ENCODE measurements around the gene AK2.

The AK2 gene

GRCh38 chr1:33036526-33037503 lies at the start of gene AK2:
Gene AK2, minus strand, starts transcription at chr1:33036883. Its CDS starts 55 bp downstream, at chr1:33036828.
- Histone ChIP-seq H3K4me1 (ENCODE audit: control insufficient read depth, insufficient read depth, low read length) (peaks cover 7% of the 10 kb centered on the region), H3K36me3 (ENCODE audit: control insufficient read depth in 2 of 2, insufficient read depth in 1 of 2, low read length in 2 of 2) (peaks cover 0 to 30% of the 10 kb centered on the region in 2 experiments; a peak in 2 of 3 replicates), H3K4me3 (ENCODE audit: low read depth, low read length) (peak within 1 kb of the TSS; percentile 68), H3K27ac (ENCODE audit: extremely low read depth, low read depth, low read length) (peak within 1 kb of the TSS; percentile 48; the same call in 1 of the 2 replicates), H3K9me3 (ENCODE audit: control insufficient read depth, insufficient read depth, low read depth, low read length) (no peaks in the 10 kb centered on the region)
- ChIA-PET CTCF (interaction anchor here (0.7 to 1.9 kb wide), 3 partner anchors 27 to 1063 kb away, joined by 3 to 4 read pairs (median 3); no protein-coding TSS in a partner anchor), POLR2A (no interaction called here)
- TF ChIP-seq, protein P1, sequence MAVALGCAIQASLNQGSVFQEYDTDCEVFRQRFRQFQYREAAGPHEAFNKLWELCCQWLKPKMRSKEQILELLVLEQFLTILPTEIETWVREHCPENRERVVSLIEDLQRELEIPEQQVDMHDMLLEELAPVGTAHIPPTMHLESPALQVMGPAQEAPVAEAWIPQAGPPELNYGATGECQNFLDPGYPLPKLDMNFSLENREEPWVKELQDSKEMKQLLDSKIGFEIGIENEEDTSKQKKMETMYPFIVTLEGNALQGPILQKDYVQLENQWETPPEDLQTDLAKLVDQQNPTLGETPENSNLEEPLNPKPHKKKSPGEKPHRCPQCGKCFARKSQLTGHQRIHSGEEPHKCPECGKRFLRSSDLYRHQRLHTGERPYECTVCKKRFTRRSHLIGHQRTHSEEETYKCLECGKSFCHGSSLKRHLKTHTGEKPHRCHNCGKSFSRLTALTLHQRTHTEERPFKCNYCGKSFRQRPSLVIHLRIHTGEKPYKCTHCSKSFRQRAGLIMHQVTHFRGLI (tag by site-specific recombination; IDR thresholded peaks at IDR 0.05): no peak
- TF ChIP-seq EGR2 (tag by site-specific recombination; IDR thresholded peaks at IDR 0.05; ENCODE audit: low read depth): peak; percentile 97
- peak; percentile 99 for TF ChIP-seq ZBTB1 (tag by site-specific recombination; IDR thresholded peaks at IDR 0.05)
- TF ChIP-seq ZBTB21 (tag by site-specific recombination; IDR thresholded peaks at IDR 0.05): peak; percentile 18; the same call in 1 of the 2 replicates
- 0 out of 2 replicates have a peak, but pooled peaks have one; percentile 25 for TF ChIP-seq ZNF391 (tag by site-specific recombination; IDR thresholded peaks at IDR 0.05; ENCODE audit: borderline replicate concordance, low read depth)
- no peak for TF ChIP-seq ZNF544 (tag by site-specific recombination; IDR thresholded peaks at IDR 0.05)
- TF ChIP-seq ZNF473 (tag by site-specific recombination; IDR thresholded peaks at IDR 0.05): no peak
- TF ChIP-seq ZFP69B (tag by site-specific recombination; IDR thresholded peaks at IDR 0.05): peak; percentile 64; the same call in 1 of the 2 replicates
- TF ChIP-seq ZNF785 (tag by site-specific recombination; IDR thresholded peaks at IDR 0.05): no peak
- peak; percentile 70 for TF ChIP-seq FEZF1 (tag by site-specific recombination; IDR thresholded peaks at IDR 0.05)
- TF ChIP-seq ZNF133 (tag by site-specific recombination; IDR thresholded peaks at IDR 0.05): no peak
- peak; percentile 95 for TF ChIP-seq ZBTB26 (tag by site-specific recombination; optimal IDR thresholded peaks at IDR 0.05)
- TF ChIP-seq ZFHX2 (tag by site-specific recombination; conservative IDR thresholded peaks at IDR 0.05): peak; percentile 98
- TF ChIP-seq ZNF341 (tag by site-specific recombination; IDR thresholded peaks at IDR 0.05; ENCODE audit: low read depth): no peak
- TF ChIP-seq ZNF530 (tag by site-specific recombination; IDR thresholded peaks at IDR 0.05; ENCODE audit: low read depth): no peak
- TF ChIP-seq PATZ1 (tag by site-specific recombination; IDR thresholded peaks at IDR 0.05): peak; percentile 70
- 0 out of 2 replicates have a peak, but pooled peaks have one; percentile 54 for TF ChIP-seq ZNF2 (tag by site-specific recombination; IDR thresholded peaks at IDR 0.05)
- no peak for TF ChIP-seq ZFP41 (tag by site-specific recombination; IDR thresholded peaks at IDR 0.05; ENCODE audit: borderline replicate concordance)
- TF ChIP-seq HOXA7 (CRISPR knock-in tag; IDR thresholded peaks at IDR 0.05; ENCODE audit: borderline replicate concordance): no peak
- TF ChIP-seq, protein P2, sequence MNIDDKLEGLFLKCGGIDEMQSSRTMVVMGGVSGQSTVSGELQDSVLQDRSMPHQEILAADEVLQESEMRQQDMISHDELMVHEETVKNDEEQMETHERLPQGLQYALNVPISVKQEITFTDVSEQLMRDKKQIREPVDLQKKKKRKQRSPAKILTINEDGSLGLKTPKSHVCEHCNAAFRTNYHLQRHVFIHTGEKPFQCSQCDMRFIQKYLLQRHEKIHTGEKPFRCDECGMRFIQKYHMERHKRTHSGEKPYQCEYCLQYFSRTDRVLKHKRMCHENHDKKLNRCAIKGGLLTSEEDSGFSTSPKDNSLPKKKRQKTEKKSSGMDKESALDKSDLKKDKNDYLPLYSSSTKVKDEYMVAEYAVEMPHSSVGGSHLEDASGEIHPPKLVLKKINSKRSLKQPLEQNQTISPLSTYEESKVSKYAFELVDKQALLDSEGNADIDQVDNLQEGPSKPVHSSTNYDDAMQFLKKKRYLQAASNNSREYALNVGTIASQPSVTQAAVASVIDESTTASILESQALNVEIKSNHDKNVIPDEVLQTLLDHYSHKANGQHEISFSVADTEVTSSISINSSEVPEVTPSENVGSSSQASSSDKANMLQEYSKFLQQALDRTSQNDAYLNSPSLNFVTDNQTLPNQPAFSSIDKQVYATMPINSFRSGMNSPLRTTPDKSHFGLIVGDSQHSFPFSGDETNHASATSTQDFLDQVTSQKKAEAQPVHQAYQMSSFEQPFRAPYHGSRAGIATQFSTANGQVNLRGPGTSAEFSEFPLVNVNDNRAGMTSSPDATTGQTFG (tag by site-specific recombination; IDR thresholded peaks at IDR 0.05; ENCODE audit: borderline replicate concordance): no peak
- no peak for TF ChIP-seq ZNF19 (tag by site-specific recombination; IDR thresholded peaks at IDR 0.05; ENCODE audit: low read depth)
- peak; percentile 67 for TF ChIP-seq IKZF3 (tag by site-specific recombination; IDR thresholded peaks at IDR 0.05)
- 0 out of 2 replicates have a peak, but pooled peaks have one; percentile 24 for TF ChIP-seq YY2 (tag by site-specific recombination; IDR thresholded peaks at IDR 0.05)
- TF ChIP-seq ZNF747 (tag by site-specific recombination; IDR thresholded peaks at IDR 0.05): no peak
- no peak for TF ChIP-seq ZSCAN4 (tag by site-specific recombination; IDR thresholded peaks at IDR 0.05)
- no peak for TF ChIP-seq RBAK (tag by site-specific recombination; IDR thresholded peaks at IDR 0.05)

All from HEK293 (cell line).